ENCODE data around the gene SCGB2B2.

DNA sequence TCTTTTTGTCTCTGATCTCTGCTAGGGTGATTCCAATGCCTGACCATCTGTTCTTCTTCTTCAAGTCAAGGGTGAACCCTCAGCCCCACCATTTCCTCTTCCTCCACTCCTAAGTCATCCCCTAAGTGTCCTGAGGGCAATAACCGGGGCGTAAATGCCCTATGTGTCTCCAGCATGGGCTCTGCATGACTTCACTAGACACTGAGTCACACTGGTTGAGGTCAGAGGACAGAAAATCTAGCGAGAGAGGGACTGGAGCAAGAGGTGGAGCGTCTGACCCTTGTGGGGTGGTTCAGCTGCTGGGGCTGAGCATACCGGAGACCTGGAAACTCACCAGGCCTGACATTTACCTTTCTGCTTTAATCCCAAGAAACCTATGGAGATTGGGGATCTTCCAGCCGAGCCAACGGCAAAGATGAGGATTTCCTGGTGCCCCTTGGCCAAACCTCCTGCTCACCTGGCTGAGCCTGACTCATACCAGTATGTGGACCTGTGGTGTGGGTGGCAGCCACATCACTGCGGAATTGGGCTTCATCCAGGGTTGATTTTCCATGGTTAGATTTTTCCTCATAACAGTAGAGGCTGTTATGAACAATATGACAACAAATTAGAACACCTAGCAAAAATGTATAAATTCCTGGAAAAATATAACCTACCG is 26.9 kb downstream of the SCGB2B2 start:
- no peak for TF ChIP-seq TCF12 (IDR thresholded peaks at IDR 0.05)
- TF ChIP-seq, protein P1, sequence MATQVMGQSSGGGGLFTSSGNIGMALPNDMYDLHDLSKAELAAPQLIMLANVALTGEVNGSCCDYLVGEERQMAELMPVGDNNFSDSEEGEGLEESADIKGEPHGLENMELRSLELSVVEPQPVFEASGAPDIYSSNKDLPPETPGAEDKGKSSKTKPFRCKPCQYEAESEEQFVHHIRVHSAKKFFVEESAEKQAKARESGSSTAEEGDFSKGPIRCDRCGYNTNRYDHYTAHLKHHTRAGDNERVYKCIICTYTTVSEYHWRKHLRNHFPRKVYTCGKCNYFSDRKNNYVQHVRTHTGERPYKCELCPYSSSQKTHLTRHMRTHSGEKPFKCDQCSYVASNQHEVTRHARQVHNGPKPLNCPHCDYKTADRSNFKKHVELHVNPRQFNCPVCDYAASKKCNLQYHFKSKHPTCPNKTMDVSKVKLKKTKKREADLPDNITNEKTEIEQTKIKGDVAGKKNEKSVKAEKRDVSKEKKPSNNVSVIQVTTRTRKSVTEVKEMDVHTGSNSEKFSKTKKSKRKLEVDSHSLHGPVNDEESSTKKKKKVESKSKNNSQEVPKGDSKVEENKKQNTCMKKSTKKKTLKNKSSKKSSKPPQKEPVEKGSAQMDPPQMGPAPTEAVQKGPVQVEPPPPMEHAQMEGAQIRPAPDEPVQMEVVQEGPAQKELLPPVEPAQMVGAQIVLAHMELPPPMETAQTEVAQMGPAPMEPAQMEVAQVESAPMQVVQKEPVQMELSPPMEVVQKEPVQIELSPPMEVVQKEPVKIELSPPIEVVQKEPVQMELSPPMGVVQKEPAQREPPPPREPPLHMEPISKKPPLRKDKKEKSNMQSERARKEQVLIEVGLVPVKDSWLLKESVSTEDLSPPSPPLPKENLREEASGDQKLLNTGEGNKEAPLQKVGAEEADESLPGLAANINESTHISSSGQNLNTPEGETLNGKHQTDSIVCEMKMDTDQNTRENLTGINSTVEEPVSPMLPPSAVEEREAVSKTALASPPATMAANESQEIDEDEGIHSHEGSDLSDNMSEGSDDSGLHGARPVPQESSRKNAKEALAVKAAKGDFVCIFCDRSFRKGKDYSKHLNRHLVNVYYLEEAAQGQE (IDR thresholded peaks at IDR 0.05; ENCODE audit: low read depth, low read length) = no peak

Data from SK-N-SH (cell line).